Measurements from ENCODE around the gene GATB.

GATB gene

DNA sequence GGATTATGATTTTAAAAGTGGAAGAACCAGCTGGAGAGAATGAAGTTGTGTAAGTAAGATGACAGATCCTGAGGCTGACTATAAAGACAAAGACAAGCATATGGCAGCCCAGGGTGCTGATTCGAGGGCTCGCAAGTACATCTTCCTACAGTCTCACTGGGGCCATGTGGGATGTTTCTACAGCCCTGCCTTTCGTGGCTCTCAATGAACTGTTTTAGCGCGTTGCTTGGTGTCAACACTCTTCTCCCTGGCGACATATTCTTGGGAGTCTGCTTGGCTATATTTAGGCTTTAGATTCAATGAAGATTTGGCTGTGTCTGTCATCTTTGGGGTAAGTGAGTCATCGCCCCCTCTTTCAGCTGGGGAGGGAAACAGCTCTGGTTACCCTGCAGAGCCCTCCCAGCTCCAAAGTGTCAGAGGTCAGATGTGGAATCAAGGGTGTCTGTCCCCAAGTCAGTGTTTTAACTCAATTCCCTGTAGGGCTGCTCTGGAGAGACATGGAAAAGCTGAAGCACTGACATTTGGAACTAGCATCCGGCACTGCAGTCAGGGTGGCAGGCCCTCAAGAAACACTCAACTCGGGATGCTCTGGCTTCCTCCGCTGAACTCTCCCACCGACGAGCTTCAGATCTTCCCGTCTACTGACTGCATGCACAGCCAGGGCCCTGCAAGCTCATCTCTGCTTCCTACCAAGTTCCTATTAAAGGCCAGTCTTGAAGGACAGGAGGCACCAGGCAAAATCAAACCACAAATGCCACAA lies 65.7 kb downstream of the GATB start:
- no peak for DNase-seq (ENCODE audit: low spot score)

DNA sequence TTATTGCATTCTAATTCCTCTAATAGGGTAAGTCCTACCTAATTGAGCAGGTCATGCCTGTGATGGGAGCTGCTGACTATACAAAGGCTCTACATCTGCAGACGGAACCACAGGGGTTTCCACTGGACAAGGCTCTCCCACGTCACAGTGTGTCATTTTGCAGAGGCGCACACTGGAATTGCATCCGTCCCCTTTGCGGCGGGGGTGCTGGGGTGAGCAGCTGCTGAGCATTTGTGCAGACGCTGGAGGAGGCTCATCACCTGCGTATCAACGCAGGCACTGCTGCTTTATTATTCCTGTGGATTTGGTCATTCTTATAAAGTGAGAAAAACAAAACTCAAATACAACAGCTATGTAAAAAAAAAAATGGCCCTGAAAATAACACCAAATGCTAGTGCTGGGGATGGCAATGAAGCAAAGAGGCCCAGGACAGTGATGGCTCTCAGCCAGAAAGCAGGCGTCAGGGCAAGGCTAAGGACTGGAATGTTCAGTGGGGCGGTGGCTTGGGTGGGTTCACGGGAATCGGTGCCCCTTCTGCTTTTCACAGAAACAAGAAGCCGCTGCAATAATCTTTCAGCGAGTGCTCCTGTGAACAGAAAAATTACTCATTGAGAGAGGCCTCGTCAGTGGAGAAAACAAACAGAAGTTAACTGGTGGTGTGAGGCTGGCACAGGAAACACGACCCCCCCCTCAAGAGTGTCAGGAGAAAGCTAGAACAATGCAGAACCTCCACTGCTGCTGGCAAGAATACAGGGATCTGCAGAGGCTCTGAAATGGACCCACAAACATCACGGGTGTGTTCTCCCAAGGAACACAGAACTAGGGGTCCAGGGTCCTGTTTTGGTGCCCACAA lies 67.8 kb downstream of the GATB start:
- no peak for DNase-seq (ENCODE audit: low spot score)

DNA sequence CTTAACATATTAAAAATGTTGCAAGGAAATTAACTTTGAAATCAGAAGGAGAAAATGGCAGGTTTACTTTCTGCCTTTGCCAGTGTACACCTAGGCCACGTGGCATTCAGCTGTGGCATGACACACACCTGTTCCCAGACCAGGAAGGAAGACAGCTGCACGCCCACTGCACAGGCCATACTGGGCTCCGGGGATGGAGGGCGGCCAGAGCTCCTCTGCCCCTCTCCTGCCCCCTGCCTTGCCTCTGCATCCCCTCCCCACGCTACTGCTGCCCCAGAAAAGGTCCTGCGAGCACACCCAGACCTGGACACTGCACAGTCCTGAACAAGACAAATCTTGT lies 68.4 kb downstream of the GATB start:
- DNase-seq (ENCODE audit: low spot score): no peak

DNA sequence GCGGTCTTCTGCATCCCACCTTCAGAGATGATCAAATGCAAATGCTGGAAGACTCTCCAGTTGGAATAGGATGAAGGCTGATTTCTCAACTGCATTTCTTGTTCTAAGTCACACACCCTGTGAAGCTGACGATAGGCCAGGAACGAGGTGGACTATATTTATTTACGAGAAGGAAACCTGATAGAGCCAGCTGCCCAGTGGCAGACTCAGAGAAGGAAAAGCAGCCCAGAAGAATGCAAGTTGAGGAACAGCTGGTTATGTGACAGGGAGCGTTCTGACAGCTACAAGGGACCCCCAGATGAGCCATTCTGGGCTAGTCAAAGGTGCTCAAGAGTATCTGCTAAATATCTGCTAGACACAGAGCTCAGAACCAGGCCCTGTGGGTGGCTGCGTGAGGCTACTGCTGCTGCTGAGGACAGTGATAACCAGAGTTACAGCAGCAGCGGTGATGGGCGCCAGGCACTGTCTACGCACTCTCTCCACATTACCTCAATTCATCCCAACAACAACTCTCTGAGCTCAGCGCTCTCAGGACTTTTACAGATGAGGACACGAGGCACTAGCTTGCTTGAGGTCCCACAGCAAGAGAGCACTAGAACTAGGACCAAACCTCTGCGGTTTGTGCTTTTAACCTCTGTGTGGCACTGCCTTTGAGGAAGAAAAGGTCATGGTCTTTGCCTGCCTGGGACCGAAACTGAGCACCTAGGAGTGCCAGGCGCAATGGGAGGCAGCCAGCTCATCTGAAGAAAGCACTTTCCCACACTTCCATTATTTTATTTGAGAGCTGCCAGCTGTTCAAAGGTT lies 69.0 kb downstream of the GATB start:
- DNase-seq (ENCODE audit: low spot score): no peak

DNA sequence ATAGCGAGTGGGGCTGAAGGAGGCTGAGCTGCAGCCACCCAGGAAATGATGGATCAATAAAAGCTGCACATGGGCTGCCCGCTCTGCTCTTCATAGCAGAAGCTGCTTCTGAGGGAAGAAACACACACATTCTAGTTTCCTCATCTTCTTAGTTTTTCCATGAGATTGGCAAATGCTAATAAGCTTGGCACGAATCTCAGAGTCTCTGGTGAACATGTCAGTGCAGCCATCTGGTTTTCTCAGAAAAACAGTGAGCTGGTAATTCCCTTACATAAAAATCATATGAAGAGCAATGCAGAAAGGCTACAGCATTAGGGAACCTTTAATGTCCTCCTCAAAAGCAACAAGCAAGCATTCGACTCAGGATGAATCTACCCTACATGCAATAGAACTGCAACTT lies 69.9 kb downstream of the GATB start:
- no peak for DNase-seq (ENCODE audit: low spot score)

DNA sequence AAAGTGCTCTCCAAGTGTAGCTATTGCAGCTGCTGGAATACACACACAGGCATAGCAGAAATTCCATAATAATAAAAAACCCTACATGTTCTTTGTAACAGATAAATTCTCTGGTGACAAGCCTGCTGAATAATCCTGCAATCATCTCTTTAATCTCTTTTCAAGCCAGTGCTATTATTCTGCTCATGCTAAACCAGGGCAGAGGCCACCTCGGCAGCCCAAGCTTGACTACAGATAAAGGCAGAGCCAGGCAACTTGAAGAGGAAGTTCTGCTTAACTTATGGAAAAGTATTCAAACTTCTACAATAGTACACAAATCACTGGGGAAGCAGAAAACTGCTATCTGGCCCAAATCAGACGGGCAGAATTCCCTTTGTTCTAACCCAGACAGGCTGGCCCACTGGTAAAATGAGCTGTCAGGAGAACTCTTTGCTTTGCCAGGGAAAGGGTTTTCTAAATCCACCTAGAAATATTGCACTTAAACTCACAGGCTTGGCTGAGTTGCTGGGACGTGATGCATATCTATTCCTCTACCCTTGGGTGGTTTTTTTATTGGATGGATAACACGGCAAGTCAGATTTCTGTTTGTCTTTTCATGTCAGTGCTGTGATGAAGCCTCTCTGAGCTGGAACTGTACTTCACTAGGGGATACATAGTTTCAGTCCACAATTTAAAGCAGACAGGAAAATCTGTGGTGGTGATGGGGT lies 70.5 kb downstream of the GATB start:
- DNase-seq (ENCODE audit: low spot score): no peak

DNA sequence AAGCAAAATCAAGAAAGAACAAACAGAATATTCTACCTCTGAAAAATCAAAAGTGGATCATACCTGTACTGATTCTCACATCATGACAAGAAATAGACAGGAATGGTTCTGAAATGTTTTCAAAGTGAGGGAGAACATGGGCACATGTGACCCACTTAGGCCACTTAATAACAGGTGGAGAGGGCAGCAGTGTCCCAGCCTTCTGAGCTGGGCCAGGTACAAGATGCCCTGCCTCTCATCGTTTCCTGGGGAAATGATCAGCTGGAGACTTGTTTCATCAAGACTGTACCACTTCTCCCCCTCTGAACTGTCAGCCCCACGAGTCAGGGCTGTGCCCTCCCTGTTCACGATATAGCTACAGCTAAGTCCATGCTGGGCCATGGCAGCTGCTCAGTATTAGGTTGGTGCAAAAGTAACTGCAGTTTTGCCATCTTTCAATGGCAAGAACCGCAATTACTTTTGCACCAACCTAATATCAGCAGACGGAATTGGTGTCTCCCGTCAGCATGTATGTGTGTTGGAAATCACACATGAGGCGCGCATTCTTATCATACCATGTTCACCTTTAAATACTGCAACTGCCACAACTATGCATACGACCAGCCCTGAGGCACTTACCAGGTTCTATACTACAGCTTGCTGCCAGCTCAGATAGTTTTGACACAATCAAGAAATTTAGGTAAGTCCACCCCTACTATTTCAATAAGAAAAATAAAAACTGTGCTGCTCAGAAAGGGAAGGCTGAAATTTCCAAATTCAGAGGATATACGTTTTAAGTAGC lies 71.4 kb downstream of the GATB start:
- no peak for DNase-seq (ENCODE audit: low spot score)

DNA sequence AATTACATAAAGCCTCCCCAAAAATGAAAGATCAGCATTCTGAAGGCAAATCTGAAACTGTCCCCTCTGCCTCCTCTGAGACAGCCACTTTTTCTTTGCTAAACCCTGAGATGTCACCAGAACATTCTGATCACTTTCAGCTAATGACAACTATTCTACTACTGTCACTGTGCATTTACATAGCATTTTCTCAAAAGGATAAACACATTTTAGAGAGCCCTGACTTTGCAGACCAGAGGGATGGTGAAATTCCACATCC lies 72.1 kb downstream of the GATB start:
- no peak for DNase-seq (ENCODE audit: low spot score)

DNA sequence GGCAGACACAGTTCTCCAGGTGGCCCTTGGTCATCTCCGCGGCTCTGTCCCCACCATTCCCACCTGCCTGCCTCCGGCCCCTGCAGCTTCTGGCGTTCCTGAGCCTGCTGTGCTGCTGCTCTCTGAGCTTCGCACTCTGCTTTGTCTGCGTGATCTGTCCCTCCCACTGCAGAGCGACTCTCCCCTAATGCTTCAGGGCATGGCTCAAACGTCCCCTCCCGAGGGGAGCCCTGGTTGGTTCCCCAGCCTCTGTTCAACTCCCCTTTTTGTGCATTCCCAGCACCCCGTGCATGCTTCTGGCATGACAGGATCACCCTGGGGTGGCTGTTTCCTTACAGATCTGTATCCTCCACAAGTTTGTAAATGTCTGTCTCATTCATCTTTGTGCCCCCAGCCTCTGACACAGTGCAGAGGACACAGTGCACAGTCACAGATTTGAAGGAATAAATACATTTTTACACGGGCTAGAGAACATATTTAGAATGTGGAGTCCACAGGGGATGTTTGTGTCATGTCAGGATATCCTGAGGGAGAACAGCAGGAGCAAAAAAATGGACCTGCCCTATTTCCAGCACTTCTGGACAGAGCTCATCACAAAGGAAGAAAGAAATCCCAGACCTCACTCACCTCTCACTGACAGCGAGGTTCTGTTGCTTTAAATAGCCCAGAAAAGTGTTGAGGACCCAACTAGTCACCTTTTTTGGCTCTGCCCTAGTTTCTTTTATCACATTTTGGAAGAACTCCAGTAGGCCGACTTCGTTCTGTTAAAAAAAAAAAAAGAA lies 72.6 kb downstream of the GATB start:
- no peak for DNase-seq (ENCODE audit: low spot score)

DNA sequence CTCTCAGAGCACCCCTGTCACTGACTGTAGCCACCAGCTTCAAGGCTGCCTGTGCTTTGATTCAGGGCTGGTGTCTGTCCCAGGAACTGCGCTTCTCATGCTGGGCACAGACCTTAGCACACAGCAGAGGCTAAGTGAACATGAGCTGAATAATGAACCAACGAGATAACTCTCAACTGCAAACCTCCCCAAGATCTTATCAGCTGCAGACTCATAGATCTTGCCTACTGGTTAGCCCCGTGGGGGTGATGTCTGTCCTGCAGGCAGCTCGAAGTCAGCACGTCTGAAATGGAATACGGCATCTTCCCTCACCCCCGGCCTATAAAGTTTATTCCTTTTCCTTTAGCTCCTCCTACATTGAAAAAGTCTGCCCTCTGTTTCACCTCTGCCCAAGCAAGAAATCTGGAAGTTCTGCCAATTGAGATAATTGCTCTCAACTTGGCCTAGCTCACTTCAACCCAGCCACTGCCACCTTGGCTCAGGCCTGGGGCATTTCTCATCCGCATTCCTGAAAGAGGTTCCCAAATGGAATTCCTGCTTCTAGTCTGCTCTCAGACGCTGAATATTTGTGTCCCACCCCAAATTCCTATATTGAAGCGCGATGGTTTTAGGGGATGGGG lies 73.7 kb downstream of the GATB start:
- DNase-seq (ENCODE audit: low spot score): no peak

DNA sequence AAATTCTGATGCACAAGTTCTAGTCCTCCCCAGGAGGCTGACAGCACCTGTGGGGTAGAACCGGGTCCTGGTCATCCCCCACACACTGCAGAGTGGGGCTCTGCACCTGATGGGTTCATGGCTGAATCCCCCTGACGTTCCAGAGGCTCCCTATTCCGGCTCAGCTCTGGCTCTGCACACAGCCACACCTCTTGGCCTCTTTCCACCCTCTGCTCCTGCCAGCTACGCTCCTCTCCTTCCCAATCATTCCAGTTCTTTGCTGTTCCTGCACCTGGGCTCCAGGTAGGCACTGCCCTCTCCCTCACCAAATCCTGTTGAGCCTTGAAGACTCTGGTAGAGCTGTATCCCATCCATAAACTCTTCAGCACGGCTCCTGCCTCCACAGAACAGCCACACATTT lies 75.5 kb downstream of the GATB start:
- no peak for DNase-seq (ENCODE audit: low spot score)

DNA sequence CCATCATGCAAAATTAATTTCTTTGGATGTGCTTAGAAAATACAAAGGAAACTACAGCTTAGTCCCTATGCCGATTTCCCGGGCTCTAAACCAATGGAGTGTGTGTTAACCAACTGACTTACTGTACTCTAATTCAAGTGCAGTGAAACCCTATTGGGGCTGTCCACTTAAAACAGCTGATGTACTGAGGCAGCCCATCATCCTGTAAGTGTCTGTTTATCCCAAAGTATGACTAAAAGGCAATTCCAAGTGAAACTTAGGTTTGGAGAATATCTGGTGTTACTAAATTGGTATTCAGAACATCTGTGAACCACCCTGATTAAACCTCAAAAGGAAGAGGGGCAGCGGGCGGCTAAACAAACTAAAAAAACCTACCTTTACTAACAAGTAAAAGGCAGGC lies 79.7 kb downstream of the GATB start:
- no peak for DNase-seq (ENCODE audit: low spot score)

DNA sequence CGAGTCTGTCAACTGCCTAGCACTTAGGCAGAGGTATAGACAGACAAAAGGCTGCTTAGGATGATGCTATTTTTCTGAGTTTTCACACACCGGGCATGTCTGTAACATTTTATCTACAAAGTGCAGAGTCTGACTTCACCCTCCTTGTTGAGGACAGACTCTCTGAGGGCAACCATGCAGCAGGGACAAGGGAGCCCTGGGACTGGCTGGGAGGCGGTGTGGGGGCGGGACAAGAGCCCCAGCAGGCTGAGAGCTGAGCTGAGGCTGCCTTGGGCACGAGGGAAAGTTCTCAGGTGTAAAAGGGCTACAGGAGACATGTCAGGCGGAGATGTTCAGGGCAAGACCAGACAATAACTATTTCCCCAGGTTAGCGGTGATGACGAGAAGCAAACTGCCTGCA lies 81.6 kb downstream of the GATB start:
- no peak for DNase-seq (ENCODE audit: low spot score)

DNA sequence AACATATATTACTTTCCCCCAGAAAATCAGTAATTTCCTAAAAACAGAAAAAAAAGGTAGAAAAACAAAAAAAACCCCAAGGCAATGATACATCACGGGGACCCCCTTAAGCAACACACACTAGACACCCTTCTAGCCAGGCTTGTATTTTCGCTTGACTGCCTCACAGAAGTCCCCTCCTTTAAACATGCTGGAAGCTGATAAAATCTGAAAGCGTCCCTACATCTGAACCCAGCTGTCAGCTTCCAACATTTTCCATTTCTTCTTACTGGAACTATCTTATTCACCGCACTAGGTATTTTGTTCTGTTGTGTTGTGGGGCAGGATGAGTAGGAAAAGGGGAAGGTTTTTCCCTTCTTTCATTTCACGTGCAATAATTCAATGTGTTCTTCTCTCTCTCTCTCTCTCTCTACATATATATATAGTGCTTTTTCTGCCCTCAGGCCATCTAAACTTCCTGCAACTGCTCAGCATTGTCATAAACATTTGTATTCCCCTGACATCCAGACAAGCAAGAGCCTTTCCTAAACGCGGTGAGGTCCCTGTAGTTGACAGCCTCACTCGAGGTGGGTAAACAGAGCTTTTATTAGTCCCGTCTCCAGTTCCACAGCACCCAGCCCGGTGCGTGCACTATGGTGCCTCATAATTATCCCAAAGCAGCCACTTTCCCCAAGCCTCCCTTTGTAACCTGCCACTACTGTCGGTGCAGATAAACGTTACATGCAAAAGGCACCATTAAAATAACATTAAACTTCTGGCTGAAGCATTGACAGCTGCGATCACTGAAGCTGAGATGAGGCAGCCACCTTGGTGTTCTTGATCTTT lies 82.5 kb downstream of the GATB start:
- no peak for DNase-seq (ENCODE audit: low spot score)

DNA sequence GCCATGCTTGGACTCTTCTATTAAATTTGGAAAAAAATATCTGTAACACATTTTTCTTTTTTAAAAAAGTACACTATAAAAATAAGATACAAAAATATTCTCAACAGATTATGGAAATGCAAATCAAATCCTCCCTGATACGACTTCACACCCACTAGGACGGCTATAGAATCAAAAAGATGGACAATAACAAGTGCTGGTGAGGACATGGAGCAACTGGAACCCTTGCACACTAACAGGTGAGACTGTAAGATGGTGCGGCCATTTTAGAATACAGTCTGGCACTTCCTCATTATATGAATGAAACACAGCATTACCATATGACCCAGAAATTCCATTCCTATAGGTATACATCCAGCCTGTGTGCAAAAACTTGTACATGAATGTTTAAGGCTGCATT lies 83.6 kb downstream of the GATB start:
- DNase-seq (ENCODE audit: low spot score): no peak

DNA sequence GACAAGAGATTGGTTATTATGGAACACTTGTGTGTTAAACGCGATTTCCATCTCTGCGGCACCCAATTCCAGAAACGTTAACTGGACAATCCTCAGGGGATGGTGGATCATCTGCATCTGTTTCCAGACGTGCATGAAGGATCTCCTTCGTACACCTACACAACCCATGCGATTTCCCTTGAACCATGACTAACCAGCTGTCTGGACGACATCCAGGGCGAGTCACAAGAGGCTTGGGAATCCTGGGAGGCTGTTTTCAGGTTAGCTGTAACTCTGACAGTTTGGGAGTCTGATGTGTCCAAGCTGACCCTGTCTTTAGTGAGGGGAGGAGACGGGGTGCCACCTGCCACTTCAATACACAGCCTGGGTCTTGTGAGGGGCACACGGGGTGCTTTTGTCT lies 84.5 kb downstream of the GATB start:
- no peak for DNase-seq (ENCODE audit: low spot score)

DNA sequence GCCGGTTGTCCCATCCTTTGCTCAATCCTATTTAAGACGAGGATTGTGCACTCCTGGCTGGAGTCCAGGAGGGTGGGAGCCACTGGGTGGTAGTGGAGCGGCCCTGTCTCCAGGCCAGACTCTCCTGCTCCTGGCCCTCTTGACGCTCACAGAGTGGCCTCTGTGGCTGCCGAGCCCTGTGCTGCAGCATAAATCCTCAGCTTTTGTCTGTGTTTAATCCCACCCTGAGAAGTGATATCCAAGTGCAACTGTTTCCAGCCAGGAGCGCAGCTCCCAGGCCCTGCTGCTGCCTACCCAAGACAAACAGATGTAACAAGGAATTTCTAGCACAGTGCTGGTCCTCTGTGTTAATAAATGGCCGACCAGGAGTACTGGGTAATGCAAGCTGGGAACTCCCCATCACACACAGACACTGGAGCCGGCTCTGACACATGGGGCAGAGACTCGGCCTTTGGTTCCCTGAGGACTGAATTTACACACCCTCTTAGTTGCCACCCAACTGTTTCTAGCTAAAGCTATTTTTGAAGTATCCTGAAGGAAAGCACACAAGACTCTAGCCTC lies 85.3 kb downstream of the GATB start:
- no peak for DNase-seq (ENCODE audit: low spot score)

DNA sequence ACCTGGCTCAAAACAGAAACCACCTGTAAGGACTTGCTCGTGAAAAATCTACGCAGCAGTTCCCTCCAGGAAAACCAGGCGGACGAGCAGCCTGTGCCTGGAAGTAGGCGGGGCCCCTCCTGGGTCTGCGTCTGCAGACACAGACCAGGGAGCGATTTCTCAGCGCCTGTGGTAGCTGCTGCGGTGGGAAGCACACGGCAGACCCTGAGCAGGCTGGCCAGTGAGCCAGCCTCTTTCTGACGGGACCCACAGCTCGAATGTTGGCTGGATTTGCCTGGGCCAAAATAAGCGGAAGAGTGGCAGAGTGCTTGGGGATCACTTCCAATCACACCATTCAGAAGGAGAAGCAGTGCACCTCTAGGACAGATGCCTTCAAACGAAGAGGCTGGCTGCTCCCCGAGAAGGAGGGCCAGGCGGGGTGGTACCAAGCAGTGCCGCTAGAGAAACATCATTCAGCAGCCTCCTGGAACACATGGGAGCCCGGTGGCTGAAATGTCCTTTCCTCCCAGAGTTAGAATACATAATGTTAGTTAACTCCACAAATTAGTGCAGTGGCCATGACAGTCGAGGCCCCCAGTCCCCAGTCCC lies 85.9 kb downstream of the GATB start:
- DNase-seq (ENCODE audit: low spot score): no peak

Measured in HuH-7 (cell line).